GM19372 (cell line): Measurements from ENCODE around the gene MAST4.

Experiments used
- ATAC-seq: cut with Tn5 transposase; IDR thresholded peaks from one replicate; pipeline ENCODE4 v1.9.1; 2021; ENCODE audit warnings: mild to moderate bottlenecking, low read depth, moderate library complexity; ENCODE audit not compliant: unreplicated experiment

Gene MAST4

GRCh38 chr5:66945389-66946349, 349.5 kb downstream of the MAST4 start:
- ATAC-seq, result no peak

GRCh38 chr5:66947458-66947857, 351.3 kb downstream of the MAST4 start:
- ATAC-seq, result no peak

GRCh38 chr5:66949066-66949465, 352.9 kb downstream of the MAST4 start:
- ATAC-seq, result no peak

GRCh38 chr5:66952153-66952552, 356.0 kb downstream of the MAST4 start:
- ATAC-seq, result no peak

- ATAC-seq, result no peak
Observed at GRCh38 chr5:66956439-66956838, 360.2 kb downstream of the MAST4 start.

- ATAC-seq, result no peak
Observed at GRCh38 chr5:66958201-66958979, 362.2 kb downstream of the MAST4 start.

- ATAC-seq, result no peak
Observed at GRCh38 chr5:66958980-66959641, 362.9 kb downstream of the MAST4 start.

- no peak for ATAC-seq
Observed at GRCh38 chr5:66959653-66960052, 363.5 kb downstream of the MAST4 start.

- no peak for ATAC-seq
Observed at GRCh38 chr5:66960369-66961137, 364.4 kb downstream of the MAST4 start.

GRCh38 chr5:66963559-66963971, 367.4 kb downstream of the MAST4 start:
- ATAC-seq, result no peak

- ATAC-seq, result no peak
Observed at GRCh38 chr5:66966439-66966838, 370.2 kb downstream of the MAST4 start.

GRCh38 chr5:66967102-66967501, 370.9 kb downstream of the MAST4 start:
- ATAC-seq, result no peak

GRCh38 chr5:66967826-66968262, 371.7 kb downstream of the MAST4 start:
- no peak for ATAC-seq

GRCh38 chr5:66969484-66969883, 373.3 kb downstream of the MAST4 start:
- ATAC-seq, result no peak

- ATAC-seq, result no peak
Observed at GRCh38 chr5:66969963-66970362, 373.8 kb downstream of the MAST4 start.

- ATAC-seq, result no peak
Observed at GRCh38 chr5:66972004-66972403, 375.8 kb downstream of the MAST4 start.

- ATAC-seq, result no peak
Observed at GRCh38 chr5:66974256-66974655, 378.1 kb downstream of the MAST4 start.

GRCh38 chr5:66976108-66976507, 379.9 kb downstream of the MAST4 start:
- ATAC-seq, result no peak

GRCh38 chr5:66979738-66980137, 383.5 kb downstream of the MAST4 start:
- ATAC-seq, result no peak
